SIG-M5 (cell line): ENCODE measurements around the gene ACP4.
A peak's percentile ranks its signal among the peaks of the same experiment; 100 is the strongest.
"Not testable (repeated sequence)": the region's sequence is repeated elsewhere in the genome, so short reads cannot be mapped to it uniquely, and the experiment has no call there.

Experiments used
- DNase-seq: peaks from one replicate; lab custom pipeline; 2025; lab: John Stamatoyannopoulos, UW

The ACP4 gene

GRCh38 chr19:50797781-50798658, 7.8 kb downstream of the ACP4 start:
- no peak for DNase-seq

GRCh38 chr19:50798659-50799546, 8.7 kb downstream of the ACP4 start:
- DNase-seq: no peak

GRCh38 chr19:50799547-50799851, 9.3 kb downstream of the ACP4 start:
- no peak for DNase-seq

- no peak for DNase-seq
These were observed 10.9 kb downstream of the ACP4 start for GRCh38 chr19:50801107-50801506.

- DNase-seq: no peak
These were observed 13.6 kb downstream of the ACP4 start for GRCh38 chr19:50803633-50804419.

GRCh38 chr19:50804420-50805272, 14.4 kb downstream of the ACP4 start:
- DNase-seq: peak; percentile 88

GRCh38 chr19:50808856-50809255, 18.6 kb downstream of the ACP4 start:
- no peak for DNase-seq

GRCh38 chr19:50811622-50812238, 21.5 kb downstream of the ACP4 start:
- not testable (repeated sequence) for DNase-seq

- DNase-seq: no peak
These were observed 22.3 kb downstream of the ACP4 start for GRCh38 chr19:50812474-50812873.

- DNase-seq: no peak
These were observed 24.7 kb downstream of the ACP4 start for GRCh38 chr19:50814883-50815282.

- DNase-seq: no peak
These were observed 25.2 kb downstream of the ACP4 start for GRCh38 chr19:50815439-50815838.

- no peak for DNase-seq
These were observed 28.0 kb downstream of the ACP4 start for GRCh38 chr19:50817941-50818858.

GRCh38 chr19:50818859-50819472, 28.8 kb downstream of the ACP4 start:
- no peak for DNase-seq

GRCh38 chr19:50819636-50820035, 29.4 kb downstream of the ACP4 start:
- no peak for DNase-seq

GRCh38 chr19:50820086-50820485, 29.9 kb downstream of the ACP4 start:
- DNase-seq: no peak

GRCh38 chr19:50820549-50821247, 30.5 kb downstream of the ACP4 start:
- DNase-seq: no peak

GRCh38 chr19:50821248-50821612, 31.0 kb downstream of the ACP4 start:
- DNase-seq: no peak

- DNase-seq: no peak
These were observed 31.4 kb downstream of the ACP4 start for GRCh38 chr19:50821622-50822021.
